Esophagus muscularis mucosa (tissue), 4 donors: ENCODE results near the gene CCNK. TPM values are rescaled to one million over a fixed set of nuclear protein-coding genes. Genes with fewer than 3 reads are reported as not detected.
A peak's percentile ranks its signal among the peaks of the same experiment; 100 is the strongest.

Source experiments
- DNase-seq: peaks from one replicate; pipeline ENCODE4 v3.0.0-alpha.2; 2017; ENCODE audit errors: extremely low spot score
- H3K27ac ChIP-seq, 4 donors: fragments of 200-600 bp; sonication (generic); replicated peaks in 1 of 4; 1 replicate in 3 of 4; 2 replicates in 1 of 4; pipeline ENCODE4 v1.5.1; 2016 to 2019; ENCODE audit warnings: mild to moderate bottlenecking in 1 of 4
- H3K27me3 ChIP-seq, 4 donors: fragments of 200-600 bp; sonication (generic); one replicate each; pipeline versions ENCODE4 v1.5.1 to v1.6.0; 2016 to 2019
- H3K36me3 ChIP-seq, 4 donors: fragments of 200-600 bp; sonication (generic); one replicate each; pipeline ENCODE4 v1.5.1; 2016 to 2019
- H3K4me1 ChIP-seq, 4 donors: fragments of 200-600 bp; sonication (generic); one replicate each; pipeline ENCODE4 v1.5.1; 2016 to 2019
- H3K4me3 ChIP-seq, 4 donors: fragments of 200-600 bp; sonication (generic); 1 replicate in 2 of 4; 2 replicates in 2 of 4; pipeline ENCODE4 v1.5.1; 2016 to 2019; ENCODE audit warnings: mild to moderate bottlenecking in 4 of 4, moderate library complexity in 1 of 4
- H3K9me3 ChIP-seq, 4 donors: fragments of 200-600 bp; sonication (generic); 1 replicate in 3 of 4; 2 replicates in 1 of 4; pipeline ENCODE4 v1.5.1; 2016 to 2019
- EP300 ChIP-seq: sonication (generic); formaldehyde crosslinking; IDR thresholded peaks from one replicate; pipeline ENCODE4 v1.6.1; 2017; ENCODE audit warnings: antibody characterized with exemption
- POLR2A ChIP-seq: fragments of 450-650 bp; IDR thresholded peaks from one replicate; pipeline ENCODE4 v1.6.1; 2017; ENCODE audit warnings: antibody characterized with exemption, moderate library complexity, mild to moderate bottlenecking, low read depth
- POLR2AphosphoS5 ChIP-seq, 2 donors: sonication (generic); formaldehyde crosslinking; IDR thresholded peaks; one replicate each; pipeline ENCODE4 v1.6.1; 2017; ENCODE audit warnings: antibody characterized with exemption in 2 of 2
- WGBS: methylation state at CpG from one replicate; pipeline ENCODE4 v1.1.5; 2018; 5-methylcytosine and 5-hydroxymethylcytosine counted together
- intact Hi-C: fragments of 100-400 bp; cut with DNase I; formaldehyde crosslinking; loops from one replicate; pipeline ENCODE4 v1.15.1; 2023
- total RNA-seq, 4 donors: library from RNA; depleted of rRNA; stranded (reverse); fragments of >200 nt; gene quantifications; one replicate each; pipeline versions ENCODE4 v1.1.0 to v1.2.1, GENCODE V29; 2016
- TF ChIP-seq, protein P1 (sequence below), 3 experiments: fragments of 200-600 bp in 2 of 3; fragments of 450-650 bp in 1 of 3; sonication (generic) in 2 of 3; IDR thresholded peaks; one replicate each; pipeline ENCODE4 v1.5.1; 2017 to 2019; ENCODE audit warnings: antibody characterized with exemption in 3 of 3, mild to moderate bottlenecking in 2 of 3, moderate library complexity in 1 of 3

CCNK gene
- total RNA-seq, 4 donors from 2014 or later, result 10.4 to 21.2 (median 16.5) TPM

GRCh38 chr14:99481745-99482099, 513 bp downstream of the CCNK start:
- intact Hi-C loops, result no loop called here
- H3K4me1 ChIP-seq, result peaks cover 28 to 69% (median 62%) of the 10 kb centered on the region in 4 donors
- H3K27ac ChIP-seq, result peak overlapping the region; percentile 93 to 98 (median 96)
- peak overlapping the region; percentile 82 to 95 (median 93) for H3K4me3 ChIP-seq
- TF ChIP-seq, protein P1, sequence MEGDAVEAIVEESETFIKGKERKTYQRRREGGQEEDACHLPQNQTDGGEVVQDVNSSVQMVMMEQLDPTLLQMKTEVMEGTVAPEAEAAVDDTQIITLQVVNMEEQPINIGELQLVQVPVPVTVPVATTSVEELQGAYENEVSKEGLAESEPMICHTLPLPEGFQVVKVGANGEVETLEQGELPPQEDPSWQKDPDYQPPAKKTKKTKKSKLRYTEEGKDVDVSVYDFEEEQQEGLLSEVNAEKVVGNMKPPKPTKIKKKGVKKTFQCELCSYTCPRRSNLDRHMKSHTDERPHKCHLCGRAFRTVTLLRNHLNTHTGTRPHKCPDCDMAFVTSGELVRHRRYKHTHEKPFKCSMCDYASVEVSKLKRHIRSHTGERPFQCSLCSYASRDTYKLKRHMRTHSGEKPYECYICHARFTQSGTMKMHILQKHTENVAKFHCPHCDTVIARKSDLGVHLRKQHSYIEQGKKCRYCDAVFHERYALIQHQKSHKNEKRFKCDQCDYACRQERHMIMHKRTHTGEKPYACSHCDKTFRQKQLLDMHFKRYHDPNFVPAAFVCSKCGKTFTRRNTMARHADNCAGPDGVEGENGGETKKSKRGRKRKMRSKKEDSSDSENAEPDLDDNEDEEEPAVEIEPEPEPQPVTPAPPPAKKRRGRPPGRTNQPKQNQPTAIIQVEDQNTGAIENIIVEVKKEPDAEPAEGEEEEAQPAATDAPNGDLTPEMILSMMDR (IDR thresholded peaks at IDR 0.05), result no peak
- no peak for TF ChIP-seq EP300
- no peak for TF ChIP-seq POLR2A
- no peak for TF ChIP-seq POLR2AphosphoS5 (IDR thresholded peaks at IDR 0.05)
- 0% methylated on average over 17 of the region's 17 CpGs for WGBS
- no peaks in the 10 kb centered on the region for H3K36me3 ChIP-seq
- H3K9me3 ChIP-seq, result no peaks in the 10 kb centered on the region
- H3K27me3 ChIP-seq, result no peaks in the 10 kb centered on the region
- DNase-seq, result no peak

- no peak for DNase-seq
- no peak overlapping the region for H3K4me3 ChIP-seq
- no peaks in the 10 kb centered on the region for H3K36me3 ChIP-seq
- no peaks in the 10 kb centered on the region for H3K27me3 ChIP-seq
- intact Hi-C loops, result no loop called here
- no peak overlapping the region for H3K27ac ChIP-seq
- no peak for TF ChIP-seq EP300
- TF ChIP-seq, protein P1 (IDR thresholded peaks at IDR 0.05), result no peak
- no peak for TF ChIP-seq POLR2A
- TF ChIP-seq POLR2AphosphoS5 (IDR thresholded peaks at IDR 0.05), result no peak
- peaks cover 31 to 66% (median 56%) of the 10 kb centered on the region in 4 donors for H3K4me1 ChIP-seq
- WGBS, result 50% methylated on average over 2 of the region's 2 CpGs
- no peaks in the 10 kb centered on the region for H3K9me3 ChIP-seq
These were observed 2.9 kb downstream of the CCNK start for GRCh38 chr14:99484106-99484505.

DNA sequence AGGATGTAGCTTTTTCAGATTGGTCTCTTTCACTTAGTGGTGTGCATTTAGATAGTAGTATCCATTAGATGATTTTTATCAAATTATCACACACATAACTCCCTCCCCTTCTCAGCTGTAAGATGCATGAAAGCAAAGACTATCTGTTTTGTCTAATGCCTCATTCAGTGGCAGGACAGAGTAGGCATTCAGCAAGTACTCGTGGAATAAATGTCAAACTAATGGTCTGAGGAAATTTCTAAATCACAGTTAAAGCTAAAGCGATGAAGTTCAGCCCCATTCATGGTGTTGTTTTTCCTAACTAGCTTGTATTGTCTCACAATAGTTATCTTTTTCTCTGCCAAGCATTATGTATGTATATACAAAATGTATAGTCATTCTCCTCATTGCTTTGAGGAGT, 16.1 kb downstream of the CCNK start:
- no peaks in the 10 kb centered on the region for H3K9me3 ChIP-seq
- H3K4me3 ChIP-seq, result no peak overlapping the region
- intact Hi-C loops, result no loop called here
- no peak for DNase-seq
- 97% methylated on average over 2 of the region's 2 CpGs for WGBS
- H3K27me3 ChIP-seq, result no peaks in the 10 kb centered on the region
- no peak overlapping the region for H3K27ac ChIP-seq
- peaks cover 0 to 6% (median 0%) of the 10 kb centered on the region in 4 donors for H3K4me1 ChIP-seq
- peaks cover 59 to 90% (median 85%) of the 10 kb centered on the region in 4 donors for H3K36me3 ChIP-seq
- TF ChIP-seq, protein P1 (IDR thresholded peaks at IDR 0.05), result no peak
- TF ChIP-seq POLR2A (no peak), EP300 (no peak), POLR2AphosphoS5 (IDR thresholded peaks at IDR 0.05) (no peak)

DNA sequence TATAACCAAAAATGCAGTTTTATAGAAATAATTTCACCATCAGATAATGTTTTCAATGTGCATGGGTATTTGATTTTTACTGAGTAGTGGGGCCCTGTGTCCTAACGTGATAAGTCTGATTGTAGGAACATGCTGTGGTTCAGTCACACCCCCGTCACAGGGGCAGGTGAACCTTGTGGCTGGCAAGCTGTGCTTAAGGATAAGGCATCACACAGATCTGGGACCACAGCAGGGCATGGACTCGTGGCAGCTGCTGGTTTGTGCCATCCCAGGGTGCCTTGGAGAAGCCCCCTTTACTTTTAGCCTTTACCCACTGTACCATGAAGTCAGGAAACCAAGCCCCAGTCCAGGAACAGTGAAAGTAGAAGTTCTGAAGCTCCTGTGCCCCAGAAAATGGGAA, 16.7 kb downstream of the CCNK start:
- 89% methylated on average over 3 of the region's 3 CpGs for WGBS
- no peak overlapping the region for H3K27ac ChIP-seq
- peaks cover 59 to 90% (median 85%) of the 10 kb centered on the region in 4 donors for H3K36me3 ChIP-seq
- H3K4me3 ChIP-seq, result no peak overlapping the region
- H3K9me3 ChIP-seq, result no peaks in the 10 kb centered on the region
- peaks cover 0 to 6% (median 0%) of the 10 kb centered on the region in 4 donors for H3K4me1 ChIP-seq
- DNase-seq, result no peak
- intact Hi-C loops, result no loop called here
- TF ChIP-seq, protein P1 (IDR thresholded peaks at IDR 0.05), result no peak
- TF ChIP-seq EP300 (no peak), POLR2AphosphoS5 (IDR thresholded peaks at IDR 0.05) (no peak), POLR2A (no peak)
- no peaks in the 10 kb centered on the region for H3K27me3 ChIP-seq

GRCh38 chr14:99502989-99503421, 21.8 kb downstream of the CCNK start:
- Histone ChIP-seq H3K27ac (no peak overlapping the region), H3K4me1 (peaks cover 0 to 4% (median 0%) of the 10 kb centered on the region in 4 donors), H3K36me3 (peaks cover 68 to 90% (median 85%) of the 10 kb centered on the region in 4 donors), H3K9me3 (no peaks in the 10 kb centered on the region), H3K4me3 (no peak overlapping the region), H3K27me3 (no peaks in the 10 kb centered on the region)
- no peak for DNase-seq
- TF ChIP-seq, protein P1 (IDR thresholded peaks at IDR 0.05), result no peak
- TF ChIP-seq EP300 (no peak), POLR2AphosphoS5 (IDR thresholded peaks at IDR 0.05) (no peak), POLR2A (no peak)
- 67% methylated on average over 14 of the region's 14 CpGs for WGBS
- intact Hi-C loops, result no loop called here
